UCSD-AML1 (cell line): ENCODE results near the gene MTCL1.

Experiments
- DNase-seq: peaks from one replicate; lab custom pipeline; 2025; ENCODE audit not compliant: unreplicated experiment; lab: John Stamatoyannopoulos, UW

The MTCL1 gene

DNA sequence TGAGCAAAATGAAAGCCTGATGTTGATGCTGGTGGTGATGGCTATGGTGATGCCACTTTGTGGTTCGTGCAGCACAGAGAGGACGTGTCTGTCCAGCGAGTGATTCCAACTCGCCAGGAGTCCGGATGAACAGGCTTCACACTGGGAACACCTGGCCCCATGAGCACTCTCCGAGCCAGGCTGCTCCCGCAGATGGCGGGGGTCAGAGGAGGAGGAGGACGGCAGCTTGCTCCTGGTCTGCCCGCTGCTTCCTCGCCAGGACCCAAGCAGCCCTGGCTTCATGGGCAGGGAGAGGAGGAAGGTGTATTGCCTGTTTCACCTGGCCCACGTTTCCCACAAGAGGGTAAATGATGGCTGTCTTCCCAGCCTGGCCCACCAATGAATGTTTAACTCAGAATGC, 121.6 kb downstream of the MTCL1 start:
- DNase-seq = no peak

DNA sequence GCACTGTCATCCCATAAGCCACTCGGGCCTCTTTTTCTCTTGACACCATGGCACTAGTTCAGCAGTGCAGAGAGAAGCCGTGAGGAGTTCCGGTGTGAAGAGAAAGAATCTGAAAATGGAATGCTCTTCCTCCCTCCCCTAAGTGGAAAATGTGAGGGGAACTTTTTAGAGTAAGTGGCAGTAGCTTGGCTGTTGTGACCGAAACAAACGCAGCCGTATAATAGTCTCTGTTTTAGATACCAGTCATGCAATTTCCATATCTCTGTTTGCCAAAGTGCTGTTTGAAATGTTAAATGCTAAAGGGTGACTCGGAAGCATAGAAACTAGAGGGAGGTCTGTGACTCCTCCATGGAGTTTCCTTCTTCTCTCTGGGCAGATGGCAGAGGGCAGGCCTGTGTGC, 122.9 kb downstream of the MTCL1 start:
- no peak for DNase-seq

DNA sequence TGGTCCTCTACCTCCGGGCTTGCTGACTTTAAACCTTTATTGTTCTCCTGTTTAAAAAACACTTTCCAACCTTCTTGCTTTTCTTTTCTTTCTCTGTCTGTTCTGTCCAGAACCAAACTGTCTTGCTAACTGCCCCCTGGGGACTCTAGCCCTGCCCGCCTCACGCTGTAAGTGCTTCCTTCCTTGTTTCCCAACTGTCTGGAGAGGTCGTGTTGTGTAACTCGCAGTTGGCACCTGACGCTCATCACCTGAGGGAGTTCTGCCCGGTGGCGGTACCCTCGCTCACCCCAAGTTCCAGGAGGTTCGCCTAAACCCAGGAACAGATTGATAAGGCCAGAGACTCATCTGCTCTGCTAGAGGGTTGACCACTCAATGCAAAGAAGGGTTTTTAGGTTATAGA, 123.4 kb downstream of the MTCL1 start:
- no peak for DNase-seq

DNA sequence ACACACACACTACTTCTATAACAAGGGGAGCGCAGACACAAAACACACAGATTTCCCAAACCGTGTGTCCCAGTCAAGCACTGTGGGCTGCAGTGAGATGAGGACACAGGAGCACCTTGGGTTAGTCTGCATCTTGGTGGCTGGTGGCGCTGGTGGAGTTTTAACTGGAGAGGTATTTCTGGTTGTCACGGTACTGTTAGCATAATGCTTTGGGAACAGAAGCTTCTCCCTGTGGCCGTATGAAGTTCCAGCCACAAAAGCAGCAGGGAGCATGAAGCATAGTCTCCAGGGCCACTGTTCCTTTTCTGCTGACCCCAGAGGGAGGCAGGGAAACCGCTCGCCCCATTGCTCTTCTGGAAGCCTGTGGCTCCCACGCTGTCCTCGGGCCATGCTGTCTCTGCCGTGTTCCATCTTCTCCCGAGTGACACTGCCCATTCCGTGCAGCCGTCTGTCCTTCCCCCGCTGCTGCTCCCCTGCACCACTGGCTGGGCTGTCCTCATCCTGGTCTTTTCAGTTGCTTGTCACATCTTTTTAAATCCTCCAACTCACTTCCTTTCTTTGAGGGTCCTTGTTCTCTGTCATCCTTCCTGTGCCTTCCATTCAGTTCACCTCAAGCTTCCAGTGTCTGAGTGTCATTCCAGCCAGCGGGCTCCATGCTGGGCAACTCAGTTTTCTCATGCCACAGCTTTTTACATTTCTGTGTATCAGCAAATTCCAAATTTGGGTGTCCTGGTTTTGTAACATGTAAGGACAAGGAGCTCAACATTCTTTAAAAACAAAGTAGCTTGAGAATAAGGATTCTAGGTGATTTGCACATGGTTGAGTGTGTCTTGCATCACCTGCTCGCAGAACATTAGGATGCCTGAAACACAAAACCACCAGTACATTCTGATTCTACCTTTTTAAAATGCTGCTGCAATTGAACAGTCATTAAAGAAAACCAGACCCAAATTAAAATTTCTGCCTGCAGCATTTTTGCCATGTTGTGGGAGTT, 125.0 kb downstream of the MTCL1 start:
- DNase-seq = no peak

DNA sequence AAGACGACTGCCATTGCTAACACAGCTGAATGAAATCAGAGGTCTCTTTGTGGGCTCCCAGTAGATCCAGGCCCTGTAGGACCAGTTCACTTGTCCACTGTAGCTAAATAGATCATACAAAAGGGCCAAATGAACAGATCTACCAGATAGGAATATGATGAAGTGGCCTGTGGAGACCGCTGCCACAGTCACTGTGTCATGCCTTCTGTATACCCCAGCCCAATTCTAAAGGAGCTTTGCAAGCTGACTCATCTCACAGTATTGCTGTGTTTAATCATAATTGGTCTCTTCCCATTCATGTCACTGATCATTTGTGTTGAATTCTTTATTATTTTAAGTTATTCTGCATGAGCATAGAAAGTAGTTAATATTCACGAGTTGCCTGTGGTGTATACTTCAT, 125.8 kb downstream of the MTCL1 start:
- no peak for DNase-seq

GRCh38 chr18:8831531-8831930, 126.2 kb downstream of the MTCL1 start:
- DNase-seq = no peak

DNA sequence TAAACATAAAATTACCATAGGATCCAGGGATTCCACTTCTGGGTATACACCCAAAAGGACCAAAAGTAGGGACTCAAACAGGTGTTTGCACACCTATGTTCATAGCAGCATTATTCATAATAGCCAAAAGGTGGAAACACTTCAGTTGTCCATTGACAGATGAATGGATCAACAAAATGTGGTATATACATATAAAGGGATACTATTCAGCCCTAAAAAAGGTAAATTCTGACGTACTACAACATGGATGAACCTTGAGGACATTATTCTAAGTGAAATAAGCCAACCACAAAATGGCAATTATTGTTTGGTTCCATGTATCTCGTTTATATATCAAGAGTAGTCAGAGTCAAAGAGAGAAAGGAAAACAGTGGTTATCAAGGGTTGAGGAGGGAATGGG, 128.1 kb downstream of the MTCL1 start:
- no peak for DNase-seq

GRCh38 chr18:8834881-8835280, 129.5 kb downstream of the MTCL1 start:
- DNase-seq = no peak

- no peak for DNase-seq
These were observed 130.2 kb downstream of the MTCL1 start for GRCh38 chr18:8835521-8835953.

GRCh38 chr18:8839281-8839680, 133.9 kb downstream of the MTCL1 start:
- no peak for DNase-seq

DNA sequence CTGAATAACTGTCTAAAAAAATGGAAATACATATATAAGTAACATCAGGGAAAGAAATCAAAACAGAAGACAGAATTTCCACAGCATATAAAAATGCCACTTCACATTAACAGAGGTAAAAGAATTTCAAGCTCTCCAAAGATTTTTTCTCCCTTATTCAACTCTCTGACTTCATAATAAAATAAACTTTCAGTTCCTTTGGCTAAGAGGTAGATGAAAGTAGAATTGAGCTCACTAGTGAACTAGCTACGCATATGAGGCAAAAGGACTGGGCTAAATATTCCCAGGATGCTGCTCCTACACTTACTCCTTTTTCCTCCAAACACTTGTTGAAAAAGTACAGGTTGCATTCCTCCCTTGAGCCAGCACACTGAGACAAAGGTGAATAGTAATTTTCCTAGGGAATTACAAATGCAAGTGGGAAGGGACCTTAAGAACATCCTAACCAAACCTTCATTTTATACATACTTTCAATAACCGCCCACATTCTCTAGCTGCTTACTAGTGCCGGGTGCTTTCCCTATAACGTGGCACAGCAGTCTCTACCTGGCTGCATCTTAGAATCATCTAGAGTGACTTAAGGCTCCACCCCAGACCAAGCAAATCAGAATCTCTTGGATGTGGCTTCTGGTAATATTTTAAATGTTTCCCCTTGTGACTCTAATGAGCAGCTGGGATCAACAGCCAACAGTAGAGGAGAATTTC, 136.6 kb downstream of the MTCL1 start:
- no peak for DNase-seq

GRCh38 chr18:8842506-8842905, 137.2 kb downstream of the MTCL1 start:
- DNase-seq = no peak

- DNase-seq = no peak
These were observed 137.6 kb downstream of the MTCL1 start for GRCh38 chr18:8843005-8843404.

DNA sequence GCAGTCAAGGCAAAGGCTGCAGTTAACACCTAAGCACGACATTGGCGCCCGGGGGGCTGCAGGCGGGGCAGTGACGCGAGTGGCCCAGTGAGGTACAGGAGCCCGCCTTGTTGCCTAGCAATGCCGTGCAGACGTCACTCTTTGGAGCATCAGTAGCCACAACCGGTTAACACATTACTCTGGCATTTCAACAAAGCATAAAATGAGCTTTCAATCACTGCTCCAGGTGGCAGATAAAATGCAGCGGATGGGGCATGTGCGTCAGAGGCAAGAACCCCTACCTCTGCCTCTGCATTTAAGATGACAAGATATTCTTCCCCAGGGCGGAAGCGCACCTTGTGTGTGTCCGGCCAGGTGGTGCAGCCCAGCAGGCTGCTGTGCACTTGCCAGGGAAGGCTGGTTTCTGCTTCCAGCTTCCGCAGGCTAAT, 139.4 kb downstream of the MTCL1 start:
- DNase-seq = no peak

DNA sequence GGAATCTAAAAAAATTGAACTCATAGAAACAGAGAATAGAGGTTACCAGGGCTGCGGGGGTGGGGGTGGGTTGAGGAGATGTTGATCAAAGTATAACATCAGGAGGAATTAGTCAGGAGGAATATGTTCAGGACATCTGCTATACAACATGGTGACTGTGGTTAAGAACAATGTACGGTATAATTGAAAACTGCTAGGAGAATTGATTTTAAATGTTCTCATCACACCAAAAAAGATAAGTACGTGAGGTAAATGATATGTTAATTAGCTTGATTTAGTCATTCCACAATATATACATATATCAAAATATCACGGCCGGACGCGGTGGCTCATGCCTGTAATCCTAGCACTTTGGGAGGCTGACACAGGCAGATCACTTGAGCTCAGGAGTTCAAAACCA, 140.2 kb downstream of the MTCL1 start:
- no peak for DNase-seq

- DNase-seq = no peak
These were observed 141.9 kb downstream of the MTCL1 start for GRCh38 chr18:8847066-8847755.

DNA sequence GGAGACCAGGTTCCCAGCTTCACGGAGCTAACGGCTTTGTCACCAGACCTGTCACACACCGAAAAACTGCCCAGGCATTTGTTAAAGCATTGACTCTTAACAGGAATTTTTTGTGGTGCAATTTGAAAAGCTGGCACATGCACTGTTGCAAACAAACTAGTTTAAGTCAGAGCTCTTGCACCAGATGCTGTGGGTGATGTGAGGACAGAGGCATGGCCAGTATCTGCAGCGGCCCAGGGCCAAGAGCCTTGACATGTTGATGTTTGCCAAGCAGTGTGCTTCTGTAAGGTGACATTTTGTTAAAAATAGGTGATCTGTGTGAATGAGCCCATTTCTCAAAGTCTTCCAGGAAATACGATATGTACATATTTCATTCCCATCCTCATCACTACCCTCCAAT, 142.5 kb downstream of the MTCL1 start:
- DNase-seq = no peak

GRCh38 chr18:8848541-8848940, 143.2 kb downstream of the MTCL1 start:
- no peak for DNase-seq

DNA sequence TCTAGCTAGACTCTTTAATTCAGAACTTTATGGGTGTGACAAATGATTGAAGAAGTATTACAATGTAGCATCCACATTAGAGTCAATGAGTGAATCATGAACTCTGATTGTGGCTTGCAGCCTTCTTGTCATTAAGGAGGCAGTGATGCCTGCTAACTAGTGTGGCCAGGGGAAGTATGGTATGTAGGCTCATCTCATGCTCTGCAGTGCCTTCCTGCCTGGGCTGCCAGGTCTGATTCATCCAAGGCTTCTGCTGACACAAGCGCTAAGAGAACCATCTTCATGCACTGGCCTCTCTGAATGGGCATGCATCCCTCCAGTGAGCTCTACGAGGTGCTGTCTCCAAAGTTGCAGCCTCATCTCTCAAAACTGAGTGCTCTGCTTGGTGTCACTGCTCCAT, 144.3 kb downstream of the MTCL1 start:
- no peak for DNase-seq

DNA sequence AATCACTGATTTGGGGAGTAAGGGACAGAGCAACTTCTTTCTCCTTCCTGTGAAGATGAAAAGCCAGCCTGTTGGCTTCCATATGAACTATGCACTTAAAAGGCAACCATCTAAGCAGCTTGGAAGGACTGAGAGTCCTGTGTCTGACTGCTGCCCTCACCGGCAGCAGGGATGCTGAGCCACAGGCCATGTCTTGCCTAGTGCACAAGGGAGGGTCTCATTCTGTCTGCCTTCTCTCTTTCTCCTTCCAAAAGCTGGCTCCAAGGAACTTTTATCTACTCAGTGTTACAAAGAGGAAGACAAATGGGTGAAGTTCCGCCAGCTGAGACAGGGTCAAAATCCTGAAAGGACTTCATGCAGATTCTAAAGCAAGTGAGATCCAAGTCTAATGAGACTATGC, 146.3 kb downstream of the MTCL1 start:
- DNase-seq = no peak

- DNase-seq = no peak
These were observed 149.2 kb downstream of the MTCL1 start for GRCh38 chr18:8854550-8854949.

- DNase-seq = no peak
These were observed 149.6 kb downstream of the MTCL1 start for GRCh38 chr18:8854962-8855361.
